ENCODE results near the gene SREBF2. TPM values are rescaled to one million over a fixed set of nuclear protein-coding genes. Genes with fewer than 3 reads are reported as not detected.
A peak's percentile ranks its signal among the peaks of the same experiment; 100 is the strongest.

The SREBF2 gene
- total RNA-seq (ENCODE audit: unreplicated experiment) = 200 TPM
- long read RNA-seq, full-length matches to known transcripts = 6 of 19 reads
- long read RNA-seq, partial matches to known transcripts = 6 of 19 reads
- long read RNA-seq, other reads (novel, unspliced or antisense) = 7 of 19 reads

DNA sequence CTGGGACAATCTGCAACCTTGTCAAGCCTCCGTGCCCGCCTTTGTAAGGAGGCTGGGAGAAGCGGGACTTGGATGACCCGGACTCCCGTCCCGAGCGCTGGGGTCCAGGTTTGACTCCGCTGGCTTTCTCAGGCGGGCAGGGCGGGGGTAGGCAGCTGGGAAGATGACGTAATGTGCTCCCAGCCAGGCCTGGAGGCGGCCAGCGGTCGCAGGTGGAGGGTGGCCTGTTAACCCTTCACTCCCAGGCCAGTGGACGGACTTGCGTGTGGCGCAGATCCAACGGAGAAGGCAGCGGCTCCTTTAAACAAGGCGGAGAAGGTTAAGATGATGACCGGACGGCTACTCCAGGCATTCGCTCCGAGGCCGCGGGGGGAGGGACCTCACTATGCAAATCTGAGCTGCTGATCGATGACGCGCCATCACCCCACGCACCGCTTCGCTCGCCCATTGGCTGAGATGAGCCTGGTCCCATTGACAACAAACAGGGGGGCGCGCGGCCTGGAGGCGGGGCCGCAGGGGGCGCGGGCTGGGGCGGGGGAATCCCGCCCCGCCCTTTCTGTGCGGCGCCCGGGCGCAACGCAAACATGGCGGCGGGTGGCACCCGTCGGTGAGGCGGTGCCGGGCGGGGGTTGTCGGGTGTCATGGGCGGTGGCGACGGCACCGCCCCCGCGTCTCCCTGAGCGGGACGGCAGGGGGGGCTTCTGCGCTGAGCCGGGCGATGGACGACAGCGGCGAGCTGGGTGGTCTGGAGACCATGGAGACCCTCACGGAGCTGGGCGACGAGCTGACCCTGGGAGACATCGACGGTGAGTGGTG is at the start of gene SREBF2:
Gene SREBF2 (plus strand): TSS at position 553 of the 816 bp plus-strand sequence. CDS start 166 bp downstream, at position 719.
- peak; percentile 99 for DNase-seq (ENCODE audit: low spot score)
- Mint-ChIP-seq H3K27me3 (ENCODE audit: unreplicated experiment) (peaks cover 10% of the 10 kb centered on the region), H3K27ac (ENCODE audit: unreplicated experiment) (peak within 1 kb of the TSS; percentile 98), H3K4me3 (ENCODE audit: unreplicated experiment) (peak within 1 kb of the TSS; percentile 98), H3K9me3 (ENCODE audit: unreplicated experiment) (no peaks in the 10 kb centered on the region), H3K36me3 (ENCODE audit: low read depth, unreplicated experiment) (peaks cover 22% of the 10 kb centered on the region), H3K4me1 (ENCODE audit: unreplicated experiment) (peaks cover 50% of the 10 kb centered on the region)
- TF ChIP-seq, protein P1, sequence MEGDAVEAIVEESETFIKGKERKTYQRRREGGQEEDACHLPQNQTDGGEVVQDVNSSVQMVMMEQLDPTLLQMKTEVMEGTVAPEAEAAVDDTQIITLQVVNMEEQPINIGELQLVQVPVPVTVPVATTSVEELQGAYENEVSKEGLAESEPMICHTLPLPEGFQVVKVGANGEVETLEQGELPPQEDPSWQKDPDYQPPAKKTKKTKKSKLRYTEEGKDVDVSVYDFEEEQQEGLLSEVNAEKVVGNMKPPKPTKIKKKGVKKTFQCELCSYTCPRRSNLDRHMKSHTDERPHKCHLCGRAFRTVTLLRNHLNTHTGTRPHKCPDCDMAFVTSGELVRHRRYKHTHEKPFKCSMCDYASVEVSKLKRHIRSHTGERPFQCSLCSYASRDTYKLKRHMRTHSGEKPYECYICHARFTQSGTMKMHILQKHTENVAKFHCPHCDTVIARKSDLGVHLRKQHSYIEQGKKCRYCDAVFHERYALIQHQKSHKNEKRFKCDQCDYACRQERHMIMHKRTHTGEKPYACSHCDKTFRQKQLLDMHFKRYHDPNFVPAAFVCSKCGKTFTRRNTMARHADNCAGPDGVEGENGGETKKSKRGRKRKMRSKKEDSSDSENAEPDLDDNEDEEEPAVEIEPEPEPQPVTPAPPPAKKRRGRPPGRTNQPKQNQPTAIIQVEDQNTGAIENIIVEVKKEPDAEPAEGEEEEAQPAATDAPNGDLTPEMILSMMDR (IDR thresholded peaks at IDR 0.05; ENCODE audit: unreplicated experiment) = no peak

DNA sequence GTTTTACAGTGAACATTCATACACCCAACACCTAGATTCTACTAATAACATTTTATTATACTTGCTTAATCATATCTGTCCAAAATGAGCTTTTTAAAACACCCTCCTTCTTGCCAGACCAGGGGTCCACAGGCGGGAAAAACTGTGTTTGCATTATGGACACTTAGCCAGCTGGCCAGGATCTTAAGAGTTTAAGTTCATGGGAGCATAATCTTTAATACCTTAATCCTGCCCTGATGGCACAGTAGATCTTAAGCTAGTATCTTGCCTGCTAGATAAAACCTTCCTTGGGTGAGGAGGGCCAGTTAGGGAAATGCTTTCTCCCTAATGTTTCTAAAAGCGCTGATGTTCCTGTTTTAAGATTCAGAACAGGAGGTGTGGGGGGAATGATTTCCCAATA is 45.6 kb upstream of the SREBF2 start:
- no peaks in the 10 kb centered on the region for H3K36me3 Mint-ChIP-seq (ENCODE audit: low read depth, unreplicated experiment)
- H3K27ac Mint-ChIP-seq (ENCODE audit: unreplicated experiment) = no peak overlapping the region
- H3K9me3 Mint-ChIP-seq (ENCODE audit: unreplicated experiment) = no peaks in the 10 kb centered on the region
- TF ChIP-seq, protein P1 (IDR thresholded peaks at IDR 0.05; ENCODE audit: unreplicated experiment) = no peak
- H3K4me3 Mint-ChIP-seq (ENCODE audit: unreplicated experiment) = no peak overlapping the region
- DNase-seq (ENCODE audit: low spot score) = no peak
- peaks cover 4% of the 10 kb centered on the region for H3K4me1 Mint-ChIP-seq (ENCODE audit: unreplicated experiment)
- H3K27me3 Mint-ChIP-seq (ENCODE audit: unreplicated experiment) = peaks cover 2% of the 10 kb centered on the region

DNA sequence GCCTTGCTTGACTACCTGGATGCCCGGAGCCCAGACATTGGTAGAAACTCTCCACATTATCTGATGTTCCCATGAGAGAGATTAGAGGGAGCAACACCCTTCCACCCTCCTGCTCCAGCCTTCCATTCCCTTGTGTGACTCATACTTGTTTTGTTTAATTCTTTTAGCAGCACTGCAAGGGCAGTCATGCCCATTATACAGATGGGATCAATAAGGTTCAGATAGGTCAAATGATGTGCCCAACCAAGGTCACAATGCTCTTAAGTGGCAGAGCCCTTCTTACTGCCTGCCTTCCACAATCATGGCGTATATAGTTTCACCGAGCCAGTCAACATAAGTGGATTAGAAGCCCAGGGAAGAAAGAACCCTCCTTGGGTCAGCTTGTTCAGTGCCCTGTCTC is 39.0 kb upstream of the SREBF2 start:
- no peak for DNase-seq (ENCODE audit: low spot score)
- H3K4me3 Mint-ChIP-seq (ENCODE audit: unreplicated experiment) = no peak overlapping the region
- TF ChIP-seq, protein P1 (IDR thresholded peaks at IDR 0.05; ENCODE audit: unreplicated experiment) = no peak
- no peaks in the 10 kb centered on the region for H3K36me3 Mint-ChIP-seq (ENCODE audit: low read depth, unreplicated experiment)
- no peaks in the 10 kb centered on the region for H3K9me3 Mint-ChIP-seq (ENCODE audit: unreplicated experiment)
- no peaks in the 10 kb centered on the region for H3K4me1 Mint-ChIP-seq (ENCODE audit: unreplicated experiment)
- H3K27me3 Mint-ChIP-seq (ENCODE audit: unreplicated experiment) = peaks cover 2% of the 10 kb centered on the region
- H3K27ac Mint-ChIP-seq (ENCODE audit: unreplicated experiment) = no peak overlapping the region

DNA sequence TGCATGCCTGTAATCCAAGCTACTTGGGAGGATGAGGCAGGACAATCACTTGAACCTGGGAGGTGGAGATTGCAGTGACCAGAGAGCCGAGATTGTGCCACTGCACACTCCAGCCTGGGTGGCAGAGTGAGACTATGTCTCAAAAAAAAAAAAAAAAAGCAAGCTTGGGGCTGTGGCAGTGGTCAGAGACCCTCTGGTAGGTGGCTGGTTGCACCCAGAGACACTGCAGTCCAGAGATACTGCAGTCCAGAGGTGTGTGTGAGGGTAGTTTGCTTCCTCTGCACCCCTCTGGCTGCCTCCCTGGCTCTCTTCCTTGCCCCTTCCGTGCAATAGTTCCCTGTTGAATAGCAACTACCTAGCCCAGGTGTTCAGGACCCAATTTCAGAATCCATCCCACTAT is 34.2 kb upstream of the SREBF2 start:
- TF ChIP-seq, protein P1 (IDR thresholded peaks at IDR 0.05; ENCODE audit: unreplicated experiment) = no peak
- H3K27me3 Mint-ChIP-seq (ENCODE audit: unreplicated experiment) = peaks cover 8% of the 10 kb centered on the region
- peaks cover 11% of the 10 kb centered on the region for H3K4me1 Mint-ChIP-seq (ENCODE audit: unreplicated experiment)
- H3K4me3 Mint-ChIP-seq (ENCODE audit: unreplicated experiment) = no peak overlapping the region
- no peaks in the 10 kb centered on the region for H3K36me3 Mint-ChIP-seq (ENCODE audit: low read depth, unreplicated experiment)
- DNase-seq (ENCODE audit: low spot score) = no peak
- no peak overlapping the region for H3K27ac Mint-ChIP-seq (ENCODE audit: unreplicated experiment)
- no peaks in the 10 kb centered on the region for H3K9me3 Mint-ChIP-seq (ENCODE audit: unreplicated experiment)

Data from endothelial cell (in vitro differentiated cells).